Kidney epithelial cell (primary cell): ENCODE data around the gene PCBP1. TPM values are rescaled to one million over a fixed set of nuclear protein-coding genes. Genes with fewer than 3 reads are reported as not detected.
"Not testable (repeated sequence)": the region's sequence is repeated elsewhere in the genome, so short reads cannot be mapped to it uniquely, and the experiment has no call there.

Source experiments
- DNase-seq: peaks from one replicate; pipeline ENCODE4 v3.0.0-alpha.2; 2010; ENCODE audit warnings: low read depth
- H3K27me3 ChIP-seq: 2 replicates; pipeline ENCODE4 v1.6.0; 2011; ENCODE audit warnings: low read length; ENCODE audit not compliant: control insufficient read depth, insufficient read depth
- H3K36me3 ChIP-seq: 2 replicates; pipeline ENCODE4 v1.5.1; 2011; ENCODE audit warnings: low read length; ENCODE audit not compliant: control insufficient read depth, insufficient read depth
- H3K4me3 ChIP-seq: 2 replicates; pipeline ENCODE4 v1.5.1; 2011; ENCODE audit warnings: low read depth, mild to moderate bottlenecking, control low read depth, low read length
- CTCF ChIP-seq: IDR thresholded peaks from 2 replicates; pipeline ENCODE4 v1.5.1; 2011; ENCODE audit warnings: mild to moderate bottlenecking, moderate library complexity, low read length, control low read depth, inconsistent platforms; ENCODE audit not compliant: insufficient read depth, poor library complexity, severe bottlenecking
- total RNA-seq: library from RNA; depleted of rRNA; stranded (reverse); fragments of >200 nt; gene quantifications from 2 replicates; pipeline ENCODE4 v1.2.3, GENCODE V29; 2015

The PCBP1 gene
- total RNA-seq, 1 donor from 2014 or later, result 144 TPM

GRCh38 chr2:70098032-70098431 is 10.8 kb downstream of the PCBP1 start:
- TF ChIP-seq CTCF, result no peak
- Histone ChIP-seq H3K4me3 (no peak overlapping the region), H3K27me3 (no peaks in the 10 kb centered on the region), H3K36me3 (no peaks in the 10 kb centered on the region)
- DNase-seq, result no peak

GRCh38 chr2:70099270-70099669 is 12.0 kb downstream of the PCBP1 start:
- TF ChIP-seq CTCF, result no peak
- DNase-seq, result no peak
- Histone ChIP-seq H3K27me3 (no peaks in the 10 kb centered on the region), H3K36me3 (no peaks in the 10 kb centered on the region), H3K4me3 (no peak overlapping the region)

- H3K27me3 ChIP-seq, result no peaks in the 10 kb centered on the region
- no peak for DNase-seq
- TF ChIP-seq CTCF, result no peak
Measured at GRCh38 chr2:70101174-70101573, 13.9 kb downstream of the PCBP1 start.

GRCh38 chr2:70101686-70102085 is 14.4 kb downstream of the PCBP1 start:
- DNase-seq, H3K36me3 ChIP-seq, H3K27me3 ChIP-seq, H3K4me3 ChIP-seq: not testable (repeated sequence)

More at GRCh38 chr2:70101174-70101573, 13.9 kb downstream of the PCBP1 start:
- no peak overlapping the region for H3K4me3 ChIP-seq
- H3K36me3 ChIP-seq, result no peaks in the 10 kb centered on the region

GRCh38 chr2:70102323-70102905 is 15.1 kb downstream of the PCBP1 start:
- H3K36me3 ChIP-seq, DNase-seq, H3K27me3 ChIP-seq, H3K4me3 ChIP-seq: not testable (repeated sequence)

- TF ChIP-seq CTCF, result no peak
- H3K4me3 ChIP-seq, result no peak overlapping the region
- no peaks in the 10 kb centered on the region for H3K27me3 ChIP-seq
- H3K36me3 ChIP-seq, result no peaks in the 10 kb centered on the region
- DNase-seq, result no peak
Measured at GRCh38 chr2:70103531-70104061, 16.3 kb downstream of the PCBP1 start.
